NCI-H1694 (cell line): Measurements from ENCODE around the gene PLEKHA3.
"Not testable (repeated sequence)": the region's sequence is repeated elsewhere in the genome, so short reads cannot be mapped to it uniquely, and the experiment has no call there.

Experiments
- DNase-seq: peaks from one replicate; lab custom pipeline; 2025; lab: John Stamatoyannopoulos, UW

Gene PLEKHA3

GRCh38 chr2:178525010-178525409, 44.8 kb downstream of the PLEKHA3 start:
- DNase-seq = not testable (repeated sequence)

- DNase-seq = not testable (repeated sequence)
Measured at GRCh38 chr2:178525460-178525859, 45.2 kb downstream of the PLEKHA3 start.

- DNase-seq = no peak
Measured at GRCh38 chr2:178526256-178526655, 46.0 kb downstream of the PLEKHA3 start.

- no peak for DNase-seq
Measured at GRCh38 chr2:178527592-178527991, 47.3 kb downstream of the PLEKHA3 start.

- no peak for DNase-seq
Measured at GRCh38 chr2:178528647-178529046, 48.4 kb downstream of the PLEKHA3 start.

- no peak for DNase-seq
Measured at GRCh38 chr2:178529194-178529593, 48.9 kb downstream of the PLEKHA3 start.

- no peak for DNase-seq
Measured at GRCh38 chr2:178530131-178530530, 49.9 kb downstream of the PLEKHA3 start.

- DNase-seq = no peak
Measured at GRCh38 chr2:178530625-178531142, 50.4 kb downstream of the PLEKHA3 start.

- no peak for DNase-seq
Measured at GRCh38 chr2:178531168-178531567, 50.9 kb downstream of the PLEKHA3 start.

GRCh38 chr2:178536037-178536436, 55.8 kb downstream of the PLEKHA3 start:
- no peak for DNase-seq

GRCh38 chr2:178542161-178542560, 61.9 kb downstream of the PLEKHA3 start:
- DNase-seq = no peak

- no peak for DNase-seq
Measured at GRCh38 chr2:178542569-178542968, 62.3 kb downstream of the PLEKHA3 start.

- DNase-seq = no peak
Measured at GRCh38 chr2:178550352-178550751, 70.1 kb downstream of the PLEKHA3 start.

- DNase-seq = no peak
Measured at GRCh38 chr2:178553047-178553446, 72.8 kb downstream of the PLEKHA3 start.
